Urinary bladder (tissue), 4 donors: Measurements from ENCODE around the gene CYP21A2. TPM values are rescaled to one million over a fixed set of nuclear protein-coding genes. Genes with fewer than 3 reads are reported as not detected.
"Not testable (repeated sequence)": the region's sequence is repeated elsewhere in the genome, so short reads cannot be mapped to it uniquely, and the experiment has no call there.

ENCODE experiments used
- DNase-seq: peaks from one replicate; pipeline ENCODE4 v3.0.0-alpha.2; 2015; ENCODE audit errors: extremely low spot score
- H3K27ac ChIP-seq: one replicate; pipeline ENCODE4 v1.5.1; 2013; ENCODE audit warnings: low read depth, mild to moderate bottlenecking, moderate library complexity
- H3K36me3 ChIP-seq: one replicate; pipeline ENCODE4 v1.6.1; 2013; ENCODE audit warnings: mild to moderate bottlenecking, moderate library complexity; ENCODE audit not compliant: insufficient read depth
- H3K4me1 ChIP-seq: one replicate; pipeline ENCODE4 v1.6.1; 2013; ENCODE audit warnings: mild to moderate bottlenecking, moderate library complexity; ENCODE audit not compliant: insufficient read depth
- H3K4me3 ChIP-seq: one replicate; pipeline ENCODE4 v1.5.1; 2013; ENCODE audit warnings: low read depth, low read length
- WGBS: extraction: QIAGEN DNeasy Blood & Tissue Kit; methylation state at CpG from one replicate; pipeline ENCODE4 v1.1.7; 2013; 5-methylcytosine and 5-hydroxymethylcytosine counted together
- polyA plus RNA-seq: library from polyadenylated mRNA; stranded (reverse); fragments of 200-250 nt; gene quantifications from one replicate; pipeline ENCODE4 v1.2.3, GENCODE V29; 2013
- total RNA-seq: library from RNA; depleted of rRNA; stranded (reverse); fragments of >200 nt; gene quantifications from one replicate; pipeline ENCODE4 v1.2.3, GENCODE V29; 2014
- donor health status: healthy with polysubstance abuse.
- donor health status: healthy.

CYP21A2 gene
- not detected for total RNA-seq
- polyA plus RNA-seq = 2.3 TPM

DNA sequence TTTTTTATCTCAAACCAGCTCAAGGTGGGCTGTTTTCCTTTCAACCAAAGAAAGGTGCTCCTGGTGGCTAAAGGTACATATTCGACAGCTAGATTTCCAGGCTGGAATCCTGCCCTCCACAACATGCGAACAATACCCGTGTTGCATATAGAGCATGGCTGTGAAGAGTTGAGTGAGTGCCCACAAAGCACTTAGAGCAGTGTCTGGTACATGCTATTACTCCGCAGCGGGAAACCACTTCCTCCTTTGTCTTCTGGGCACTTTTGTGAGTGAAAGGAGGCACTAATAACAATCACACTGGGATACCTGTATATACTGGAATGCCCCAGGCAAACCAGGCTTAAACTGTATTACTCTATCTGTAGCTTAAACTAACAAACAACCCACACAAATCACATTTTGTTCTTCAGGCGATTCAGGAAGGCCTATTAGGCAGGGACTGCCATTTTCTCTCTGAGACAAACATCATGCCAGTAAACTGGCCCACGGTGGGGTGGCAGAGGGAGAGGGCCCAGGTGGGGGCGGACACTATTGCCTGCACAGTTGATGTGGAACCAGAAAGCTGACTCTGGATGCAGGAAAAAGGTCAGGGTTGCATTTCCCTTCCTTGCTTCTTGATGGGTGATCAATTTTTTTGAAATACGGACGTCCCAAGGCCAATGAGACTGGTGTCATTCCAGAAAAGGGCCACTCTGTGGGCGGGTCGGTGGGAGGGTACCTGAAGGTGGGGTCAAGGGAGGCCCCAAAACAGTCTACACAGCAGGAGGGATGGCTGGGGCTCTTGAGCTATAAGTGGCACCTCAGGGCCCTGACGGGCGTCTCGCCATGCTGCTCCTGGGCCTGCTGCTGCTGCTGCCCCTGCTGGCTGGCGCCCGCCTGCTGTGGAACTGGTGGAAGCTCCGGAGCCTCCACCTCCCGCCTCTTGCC, at the start of gene CYP21A2:
CYP21A2 (plus strand) TSS at position 818 of the 927 bp plus-strand sequence; CDS start at position 826, 8 bp downstream.
- DNase-seq, H3K4me1 ChIP-seq, H3K27ac ChIP-seq, H3K36me3 ChIP-seq, H3K4me3 ChIP-seq: not testable (repeated sequence)
- 90% methylated on average over 15 of the region's 19 CpGs for WGBS

DNA sequence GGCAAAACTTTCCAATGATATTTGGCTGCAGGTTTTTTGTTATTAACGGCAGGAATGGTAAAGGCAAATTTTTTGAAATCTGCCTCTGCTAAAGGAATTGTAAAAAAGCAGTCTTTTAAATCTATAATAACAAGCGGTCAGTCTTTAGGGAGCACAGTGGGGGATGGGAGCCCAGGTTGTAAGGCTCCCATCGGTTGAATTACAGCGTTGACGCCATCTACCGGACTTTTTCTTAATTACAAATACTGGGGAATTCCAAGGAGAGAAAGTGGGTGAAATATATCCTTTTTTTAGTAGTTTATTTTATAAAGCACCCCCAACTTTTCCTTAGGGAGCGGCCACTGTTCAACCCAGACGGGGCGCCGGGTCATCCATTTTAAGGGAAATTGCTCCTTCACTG, 48.9 kb upstream of the CYP21A2 start:
- not testable (repeated sequence) for DNase-seq, H3K4me3 ChIP-seq
- no CpG with 5 or more reads among the region's 10 CpGs for WGBS

DNA sequence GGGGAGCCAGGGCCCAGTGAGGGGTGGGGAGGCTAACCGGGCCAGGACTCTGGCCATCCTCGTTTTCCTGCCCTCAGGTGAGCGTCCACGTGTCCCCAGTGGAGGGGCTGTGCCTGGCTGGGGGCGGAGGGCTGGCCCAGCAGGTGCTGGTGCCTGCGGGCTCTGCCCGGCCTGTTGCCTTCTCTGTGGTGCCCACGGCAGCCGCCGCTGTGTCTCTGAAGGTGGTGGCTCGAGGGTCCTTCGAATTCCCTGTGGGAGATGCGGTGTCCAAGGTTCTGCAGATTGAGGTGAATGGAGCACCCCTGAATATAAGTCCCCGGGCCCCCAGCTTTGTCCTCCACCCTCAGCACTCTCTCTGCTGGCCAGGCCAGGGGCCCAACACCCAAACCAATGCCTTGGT, 43.8 kb upstream of the CYP21A2 start:
- WGBS = 99% methylated on average over 8 of the region's 14 CpGs
- H3K4me3 ChIP-seq, DNase-seq, H3K4me1 ChIP-seq, H3K36me3 ChIP-seq, H3K27ac ChIP-seq: not testable (repeated sequence)

More for the DNA sequence above, 48.9 kb upstream of the CYP21A2 start:
- H3K27ac ChIP-seq, H3K4me1 ChIP-seq, H3K36me3 ChIP-seq: not testable (repeated sequence)

DNA sequence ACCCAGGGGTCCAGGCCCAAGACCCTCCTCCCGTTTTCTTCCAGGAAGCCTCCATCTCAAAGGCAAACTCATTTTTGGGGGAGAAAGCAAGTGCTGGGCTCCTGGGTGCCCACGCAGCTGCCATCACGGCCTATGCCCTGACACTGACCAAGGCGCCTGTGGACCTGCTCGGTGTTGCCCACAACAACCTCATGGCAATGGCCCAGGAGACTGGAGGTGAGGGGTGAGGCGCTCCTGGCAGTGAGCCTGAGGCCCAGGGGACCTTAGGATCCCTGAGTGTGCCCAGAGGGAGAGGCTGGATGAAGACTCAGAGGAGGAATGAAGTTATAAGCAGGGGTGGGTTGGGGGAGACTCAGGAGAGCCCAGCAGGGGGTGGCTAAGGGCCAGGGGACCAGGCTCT, 41.8 kb upstream of the CYP21A2 start:
- H3K4me3 ChIP-seq, H3K27ac ChIP-seq, DNase-seq, H3K4me1 ChIP-seq, H3K36me3 ChIP-seq: not testable (repeated sequence)
- 93% methylated on average over 6 of the region's 6 CpGs for WGBS

DNA sequence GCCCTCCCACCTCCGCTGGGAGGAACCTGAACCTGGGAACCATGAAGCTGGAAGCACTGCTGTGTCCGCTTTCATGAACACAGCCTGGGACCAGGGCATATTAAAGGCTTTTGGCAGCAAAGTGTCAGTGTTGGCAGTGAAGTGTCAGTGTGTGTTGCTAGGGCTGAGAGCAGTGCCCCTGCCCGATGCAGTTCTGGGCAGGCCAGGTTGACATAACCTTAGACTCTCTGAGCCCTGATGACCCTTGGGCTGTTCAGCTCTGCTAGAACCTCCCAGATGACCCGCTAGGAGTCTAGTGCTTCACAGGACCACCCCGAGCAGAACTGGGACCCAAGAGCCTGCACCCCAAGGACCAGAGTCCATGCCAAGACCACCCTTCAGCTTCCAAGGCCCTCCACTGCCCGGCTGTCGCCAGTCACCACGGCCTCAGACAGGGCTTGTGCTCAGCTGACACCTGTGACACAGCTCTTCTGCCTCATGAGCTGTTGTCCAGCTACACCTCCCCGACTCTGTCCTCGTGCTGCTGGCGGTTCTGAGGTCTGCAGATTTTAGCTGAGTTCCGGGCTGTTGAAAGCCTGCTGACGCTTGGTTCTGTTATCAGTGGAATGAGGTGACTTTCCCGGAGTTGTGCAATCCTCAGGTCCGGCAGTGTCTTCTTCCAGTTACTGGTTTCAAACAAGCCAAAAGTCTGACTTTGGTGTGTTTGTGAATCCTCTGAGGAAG, 35.5 kb upstream of the CYP21A2 start:
- H3K4me3 ChIP-seq, H3K36me3 ChIP-seq, DNase-seq, H3K4me1 ChIP-seq, H3K27ac ChIP-seq: not testable (repeated sequence)
- no CpG with 5 or more reads among the region's 15 CpGs for WGBS

DNA sequence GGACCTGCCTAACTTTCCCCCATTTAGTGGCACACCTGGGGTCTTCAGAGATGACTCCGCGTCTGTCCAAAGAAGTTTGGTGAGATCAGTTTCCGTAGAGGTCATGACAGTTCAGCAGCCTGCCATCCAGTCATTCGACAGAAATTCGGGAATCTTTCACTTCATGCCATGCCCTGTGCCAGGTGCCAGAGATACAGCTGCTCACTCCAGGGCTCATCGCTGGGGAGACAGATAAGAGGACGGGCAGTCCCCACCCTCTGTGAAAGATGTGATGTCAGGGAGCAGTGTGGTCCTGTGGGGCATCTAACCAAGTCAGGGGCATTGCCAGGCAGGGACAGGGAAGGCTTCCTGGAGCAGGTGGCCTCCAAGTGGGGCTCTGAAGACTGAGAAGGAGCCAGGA, 34.9 kb upstream of the CYP21A2 start:
- not testable (repeated sequence) for DNase-seq
- WGBS = no CpG with 5 or more reads among the region's 7 CpGs

DNA sequence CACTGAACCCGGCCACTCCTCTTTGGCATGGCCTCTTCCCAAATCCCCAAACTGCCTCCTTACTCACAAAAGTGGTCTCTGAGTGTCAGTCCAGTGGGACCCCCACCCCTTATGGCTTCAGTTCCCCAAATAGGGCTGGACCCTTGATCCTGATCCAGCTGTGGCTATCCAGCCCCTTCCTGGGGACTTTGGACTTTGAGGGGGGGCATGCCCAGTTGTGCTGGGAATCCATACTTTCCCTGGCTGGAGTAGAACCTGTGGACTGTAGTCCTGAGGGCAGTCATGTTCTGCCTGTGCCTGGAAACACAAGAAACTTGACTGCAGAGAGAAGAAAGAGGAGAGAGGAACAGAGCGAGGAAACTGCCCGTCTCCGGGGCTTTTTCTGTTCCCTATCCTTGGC, 33.8 kb upstream of the CYP21A2 start:
- not testable (repeated sequence) for H3K4me1 ChIP-seq, DNase-seq, H3K4me3 ChIP-seq, H3K27ac ChIP-seq, H3K36me3 ChIP-seq
- 70% methylated on average over 3 of the region's 4 CpGs for WGBS

More for the DNA sequence above, 34.9 kb upstream of the CYP21A2 start:
- H3K36me3 ChIP-seq, H3K4me3 ChIP-seq, H3K4me1 ChIP-seq, H3K27ac ChIP-seq: not testable (repeated sequence)

DNA sequence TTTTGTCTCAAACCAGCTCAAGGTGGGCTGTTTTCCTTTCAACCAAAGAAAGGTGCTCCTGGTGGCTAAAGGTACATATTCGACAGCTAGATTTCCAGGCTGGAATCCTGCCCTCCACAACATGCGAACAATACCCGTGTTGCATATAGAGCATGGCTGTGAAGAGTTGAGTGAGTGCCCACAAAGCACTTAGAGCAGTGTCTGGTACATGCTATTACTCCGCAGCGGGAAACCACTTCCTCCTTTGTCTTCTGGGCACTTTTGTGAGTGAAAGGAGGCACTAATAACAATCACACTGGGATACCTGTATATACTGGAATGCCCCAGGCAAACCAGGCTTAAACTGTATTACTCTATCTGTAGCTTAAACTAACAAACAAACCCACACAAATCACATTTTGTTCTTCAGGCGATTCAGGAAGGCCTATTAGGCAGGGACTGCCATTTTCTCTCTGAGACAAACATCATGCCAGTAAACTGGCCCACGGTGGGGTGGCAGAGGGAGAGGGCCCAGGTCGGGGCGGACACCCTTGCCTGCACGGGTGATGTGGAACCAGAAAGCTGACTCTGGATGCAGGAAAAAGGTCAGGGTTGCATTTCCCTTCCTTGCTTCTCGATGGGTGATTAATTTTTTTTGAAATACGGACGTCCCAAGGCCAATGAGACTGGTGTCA, 33.2 kb upstream of the CYP21A2 start:
- not testable (repeated sequence) for H3K4me1 ChIP-seq, DNase-seq, H3K4me3 ChIP-seq, H3K27ac ChIP-seq, H3K36me3 ChIP-seq
- WGBS = 73% methylated on average over 9 of the region's 13 CpGs

DNA sequence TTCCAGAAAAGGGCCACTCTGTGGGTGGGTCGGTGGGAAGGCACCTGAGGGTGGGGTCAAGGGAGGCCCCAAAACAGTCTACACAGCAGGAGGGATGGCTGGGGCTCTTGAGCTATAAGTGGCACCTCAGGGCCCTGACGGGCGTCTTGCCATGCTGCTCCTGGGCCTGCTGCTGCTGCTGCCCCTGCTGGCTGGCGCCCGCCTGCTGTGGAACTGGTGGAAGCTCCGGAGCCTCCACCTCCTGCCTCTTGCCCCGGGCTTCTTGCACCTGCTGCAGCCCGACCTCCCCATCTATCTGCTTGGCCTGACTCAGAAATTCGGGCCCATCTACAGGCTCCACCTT, 32.7 kb upstream of the CYP21A2 start:
- 82% methylated on average over 9 of the region's 9 CpGs for WGBS

DNA sequence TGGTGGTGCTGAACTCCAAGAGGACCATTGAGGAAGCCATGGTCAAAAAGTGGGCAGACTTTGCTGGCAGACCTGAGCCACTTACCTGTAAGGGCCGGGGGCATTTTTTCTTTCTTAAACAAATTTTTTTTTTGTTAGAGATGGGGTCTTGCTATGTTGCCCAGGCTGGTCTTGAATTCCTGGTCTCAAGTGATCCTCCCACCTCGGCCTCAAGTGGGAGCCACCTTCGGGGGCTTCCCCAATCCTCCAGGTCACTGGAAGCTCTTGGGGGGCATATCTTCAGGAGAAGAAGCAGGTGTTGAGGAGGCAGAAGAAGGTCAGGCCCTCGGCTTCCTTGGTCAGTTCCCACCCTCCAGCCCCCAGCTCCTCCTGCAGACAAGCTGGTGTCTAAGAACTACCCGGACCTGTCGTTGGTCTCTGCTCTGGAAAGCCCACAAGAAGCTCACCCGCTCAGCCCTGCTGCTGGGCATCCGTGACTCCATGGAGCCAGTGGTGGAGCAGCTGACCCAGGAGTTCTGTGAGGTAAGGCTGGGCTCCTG, 32.2 kb upstream of the CYP21A2 start:
- H3K36me3 ChIP-seq, DNase-seq, H3K4me1 ChIP-seq, H3K4me3 ChIP-seq, H3K27ac ChIP-seq: not testable (repeated sequence)
- 78% methylated on average over 8 of the region's 8 CpGs for WGBS

More for the DNA sequence above, 32.7 kb upstream of the CYP21A2 start:
- not testable (repeated sequence) for H3K4me3 ChIP-seq, H3K4me1 ChIP-seq, H3K36me3 ChIP-seq, DNase-seq, H3K27ac ChIP-seq

DNA sequence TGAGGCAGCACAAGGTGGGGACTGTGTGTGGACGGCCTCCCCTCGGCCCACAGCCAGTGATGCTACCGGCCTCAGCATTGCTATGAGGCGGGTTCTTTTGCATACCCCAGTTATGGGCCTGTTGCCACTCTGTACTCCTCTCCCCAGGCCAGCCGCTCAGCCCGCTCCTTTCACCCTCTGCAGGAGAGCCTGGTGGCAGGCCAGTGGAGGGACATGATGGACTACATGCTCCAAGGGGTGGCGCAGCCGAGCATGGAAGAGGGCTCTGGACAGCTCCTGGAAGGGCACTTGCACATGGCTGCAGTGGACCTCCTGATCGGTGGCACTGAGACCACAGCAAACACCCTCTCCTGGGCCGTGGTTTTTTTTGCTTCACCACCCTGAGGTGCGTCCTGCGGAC, 31.1 kb upstream of the CYP21A2 start:
- H3K36me3 ChIP-seq = not testable (repeated sequence)

DNA sequence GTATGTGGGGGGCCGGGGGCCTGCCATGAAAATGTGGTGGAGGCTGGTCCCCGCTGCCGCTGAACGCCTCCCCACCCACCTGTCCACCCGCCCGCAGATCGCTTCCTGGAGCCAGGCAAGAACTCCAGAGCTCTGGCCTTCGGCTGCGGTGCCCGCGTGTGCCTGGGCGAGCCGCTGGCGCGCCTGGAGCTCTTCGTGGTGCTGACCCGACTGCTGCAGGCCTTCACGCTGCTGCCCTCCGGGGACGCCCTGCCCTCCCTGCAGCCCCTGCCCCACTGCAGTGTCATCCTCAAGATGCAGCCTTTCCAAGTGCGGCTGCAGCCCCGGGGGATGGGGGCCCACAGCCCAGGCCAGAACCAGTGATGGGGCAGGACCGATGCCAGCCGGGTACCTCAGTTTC, 30.2 kb upstream of the CYP21A2 start:
- not testable (repeated sequence) for H3K4me1 ChIP-seq, H3K4me3 ChIP-seq, H3K27ac ChIP-seq, DNase-seq, H3K36me3 ChIP-seq
- no CpG with 5 or more reads among the region's 24 CpGs for WGBS

More for the DNA sequence above, 31.1 kb upstream of the CYP21A2 start:
- not testable (repeated sequence) for H3K4me3 ChIP-seq, H3K4me1 ChIP-seq, DNase-seq, H3K27ac ChIP-seq
- WGBS = 80% methylated on average over 12 of the region's 12 CpGs

DNA sequence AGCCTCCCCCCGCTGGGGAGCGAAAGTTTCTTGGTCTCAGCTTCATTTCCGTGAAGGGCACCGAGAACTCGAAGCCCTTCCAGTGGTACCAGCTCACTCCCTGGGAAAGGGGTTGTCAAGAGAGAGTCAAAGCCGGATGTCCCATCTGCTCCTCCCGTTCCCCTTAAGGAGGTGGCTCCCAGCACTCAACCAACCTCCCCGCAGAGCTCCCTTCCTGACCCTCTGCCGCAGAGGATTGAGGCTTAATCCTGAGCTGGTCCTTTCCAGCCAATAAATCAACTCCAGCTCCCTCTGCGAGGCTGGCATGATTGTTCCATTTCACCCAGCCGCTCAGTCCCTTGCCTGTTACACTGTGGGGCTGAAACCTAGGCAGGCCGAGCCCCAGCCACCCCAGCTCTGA, 29.6 kb upstream of the CYP21A2 start:
- not testable (repeated sequence) for DNase-seq, H3K36me3 ChIP-seq, H3K27ac ChIP-seq, H3K4me3 ChIP-seq, H3K4me1 ChIP-seq
- 21% methylated on average over 8 of the region's 12 CpGs for WGBS
